IPS-11a (cell line): ENCODE results near the gene ABCA4.

Experiments used
- H3K4me3 ChIP-seq: one replicate; pipeline ENCODE4 v1.5.1; 2013; ENCODE audit warnings: low read depth, low read length, control low read depth

Gene ABCA4

DNA sequence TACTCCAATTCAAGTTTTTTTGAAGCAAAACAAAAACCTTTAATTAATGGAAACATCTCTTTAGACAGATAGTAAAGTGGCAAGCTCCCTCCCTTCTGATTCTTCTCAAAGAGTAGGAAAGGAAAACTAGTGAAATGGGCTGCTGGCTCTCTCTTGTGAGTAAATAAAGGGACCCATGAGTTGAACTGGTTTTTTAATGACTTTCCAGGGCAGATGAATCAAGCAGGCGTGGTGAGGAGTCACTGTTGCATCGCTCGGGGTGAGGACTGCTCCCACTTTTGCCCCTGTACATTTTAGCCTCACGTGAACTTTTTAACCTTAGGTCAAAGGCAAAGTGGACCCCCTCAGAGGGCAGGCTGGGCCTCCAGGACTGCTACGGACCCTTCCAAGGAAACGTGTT is 64.8 kb downstream of the ABCA4 start:
- H3K4me3 ChIP-seq: no peak overlapping the region

GRCh38 chr1:94055459-94056122 is 65.4 kb downstream of the ABCA4 start:
- no peak overlapping the region for H3K4me3 ChIP-seq

- H3K4me3 ChIP-seq: no peak overlapping the region
These were observed 70.3 kb downstream of the ABCA4 start for GRCh38 chr1:94050675-94051074.

- no peak overlapping the region for H3K4me3 ChIP-seq
These were observed 70.7 kb downstream of the ABCA4 start for GRCh38 chr1:94050254-94050653.

DNA sequence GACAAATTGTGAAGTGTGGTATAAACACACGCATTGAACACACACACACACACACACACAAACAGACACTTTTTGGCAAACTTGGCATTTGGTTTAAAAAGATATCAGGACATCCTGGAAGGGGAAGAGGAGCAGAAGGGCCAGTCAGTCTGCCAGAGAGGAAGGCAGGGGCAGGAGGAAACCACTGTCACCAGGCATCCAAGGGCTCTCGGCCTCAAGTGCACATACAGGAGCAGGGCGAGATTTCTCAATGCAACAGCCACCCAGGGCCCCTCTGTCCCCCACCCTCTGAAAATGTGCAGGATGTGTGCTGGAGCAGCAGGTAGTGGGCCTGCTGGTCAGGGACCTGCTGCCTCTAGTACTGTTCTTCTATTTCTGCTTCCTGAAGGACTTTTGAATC is 71.2 kb downstream of the ABCA4 start:
- H3K4me3 ChIP-seq: no peak overlapping the region

DNA sequence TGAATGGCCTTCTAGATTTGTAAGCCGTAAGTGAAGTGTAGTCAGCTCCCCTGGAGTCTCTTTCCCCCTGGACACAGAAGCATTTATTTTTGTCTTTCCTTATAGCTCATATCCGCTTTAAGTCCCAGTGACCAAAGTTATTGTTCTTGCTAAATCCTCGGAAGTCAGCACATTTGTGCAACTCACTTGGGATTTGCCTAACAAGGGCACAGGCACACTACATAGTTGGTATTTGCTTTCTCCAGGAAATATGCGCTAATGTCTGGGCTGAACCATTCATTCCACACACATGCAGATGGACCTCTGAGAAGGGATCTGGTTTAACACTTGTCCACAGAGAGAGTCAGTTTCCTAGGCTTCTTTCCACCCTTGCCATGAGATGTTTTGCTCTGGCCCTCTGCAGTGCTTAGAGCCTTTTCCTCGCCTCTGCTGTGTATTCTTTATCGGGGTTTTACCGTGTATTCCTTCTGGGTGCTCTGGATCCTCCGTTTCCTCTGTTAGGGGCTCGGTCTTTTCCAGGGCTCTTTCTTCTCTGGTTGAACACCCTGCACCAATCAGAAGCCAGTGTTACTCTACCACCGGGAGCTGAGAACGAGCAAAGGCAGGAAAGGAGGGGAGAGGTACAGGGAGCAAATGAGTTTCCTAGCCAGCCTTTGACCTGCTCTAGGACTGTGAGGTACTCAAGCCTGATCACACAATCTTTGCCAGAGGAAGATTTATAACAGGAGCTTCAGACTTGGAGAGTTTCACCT is 72.4 kb downstream of the ABCA4 start:
- H3K4me3 ChIP-seq: no peak overlapping the region

GRCh38 chr1:94047949-94048348 is 73.0 kb downstream of the ABCA4 start:
- H3K4me3 ChIP-seq: no peak overlapping the region

- H3K4me3 ChIP-seq: no peak overlapping the region
These were observed 75.4 kb downstream of the ABCA4 start for GRCh38 chr1:94045465-94046056.

DNA sequence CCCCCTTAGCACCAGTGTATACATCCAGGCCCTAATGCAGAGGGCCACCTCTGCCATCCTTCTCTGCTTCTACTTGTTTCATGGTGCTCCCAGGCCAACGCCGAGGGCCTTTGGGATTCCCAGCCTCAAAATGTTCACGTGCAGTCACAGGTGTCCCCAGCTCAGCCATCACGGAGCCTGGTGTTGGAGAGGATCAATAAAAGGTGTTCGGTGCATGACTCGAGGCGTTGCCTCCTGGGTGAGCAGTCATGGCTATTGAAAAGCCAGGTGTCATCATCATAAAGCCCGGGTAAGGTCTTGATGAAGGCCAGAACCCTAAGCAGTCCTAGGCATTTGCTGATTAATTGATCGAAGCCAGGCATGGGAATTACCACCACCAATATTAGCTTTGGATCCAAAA is 76.1 kb downstream of the ABCA4 start:
- H3K4me3 ChIP-seq: no peak overlapping the region

DNA sequence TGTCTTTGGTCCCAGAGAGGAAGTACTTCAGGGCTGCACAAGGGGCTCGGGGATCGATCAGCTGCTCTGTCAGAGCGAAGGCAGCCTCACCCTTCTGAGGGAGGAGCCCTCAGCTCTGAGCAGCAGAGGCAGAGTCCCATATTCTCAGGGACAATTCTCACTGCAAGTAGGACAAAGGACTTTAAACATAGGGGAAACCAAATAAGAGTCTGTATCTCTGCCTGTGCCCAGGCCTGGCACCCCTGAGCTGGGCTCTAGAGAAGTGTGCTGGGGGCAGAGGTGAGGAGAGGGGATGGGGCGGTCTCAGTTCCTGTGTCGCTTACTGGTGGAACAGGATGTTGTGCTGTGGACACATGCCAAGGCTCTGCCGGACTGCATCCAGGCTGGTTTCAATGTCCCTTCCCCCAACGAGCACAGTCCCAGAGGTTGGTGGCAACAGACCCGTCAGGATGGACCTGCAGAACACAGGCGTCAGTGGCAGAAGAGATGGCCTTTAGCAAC is 76.6 kb downstream of the ABCA4 start:
- no peak overlapping the region for H3K4me3 ChIP-seq

DNA sequence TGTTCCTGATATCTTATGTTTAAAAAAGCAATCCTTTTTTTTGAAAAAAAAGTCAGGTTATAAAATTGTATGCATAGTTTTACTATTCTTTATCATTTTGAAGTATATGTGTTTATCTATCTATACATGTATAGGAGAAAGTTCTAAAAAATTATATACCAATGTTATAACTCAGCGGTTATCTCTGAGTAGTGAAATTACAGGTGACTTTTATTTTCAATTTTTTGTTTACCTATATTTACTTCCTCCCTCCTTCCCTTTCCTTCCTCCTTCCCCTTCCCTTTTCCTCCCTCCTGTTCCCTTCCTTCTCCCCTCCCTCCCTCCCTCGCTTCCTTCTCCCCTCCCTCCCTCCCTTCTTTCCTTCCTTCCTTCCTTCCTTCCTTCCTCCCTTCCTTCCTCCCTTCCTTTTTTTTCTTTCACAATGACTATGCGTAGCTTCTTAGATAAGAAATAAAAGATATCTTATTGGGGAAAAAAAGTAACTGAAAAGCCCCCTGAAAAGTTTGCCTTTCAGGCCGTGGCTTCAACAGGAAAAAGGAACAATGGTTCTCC is 77.1 kb downstream of the ABCA4 start:
- H3K4me3 ChIP-seq: no peak overlapping the region

DNA sequence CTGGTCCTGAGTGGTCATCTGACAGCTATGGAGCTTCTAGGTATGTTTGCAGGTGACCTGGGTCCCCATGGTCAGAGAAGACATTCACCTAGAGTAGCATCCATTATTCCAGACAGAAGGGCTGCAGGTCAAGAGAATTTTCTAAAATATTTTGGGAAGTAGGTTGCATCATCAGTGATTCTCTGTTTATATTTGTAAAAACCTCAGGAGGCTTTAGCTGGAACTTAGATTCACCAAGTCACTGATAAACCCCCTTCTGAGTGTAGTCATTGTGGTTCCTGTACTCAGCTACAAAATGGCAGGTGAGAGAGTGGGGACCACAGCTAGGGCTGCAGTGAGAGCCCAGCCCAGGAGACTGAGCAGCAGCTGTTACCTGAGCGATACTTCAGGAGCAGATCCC is 78.6 kb downstream of the ABCA4 start:
- no peak overlapping the region for H3K4me3 ChIP-seq

GRCh38 chr1:94039871-94040569 is 80.9 kb downstream of the ABCA4 start:
- H3K4me3 ChIP-seq: no peak overlapping the region

DNA sequence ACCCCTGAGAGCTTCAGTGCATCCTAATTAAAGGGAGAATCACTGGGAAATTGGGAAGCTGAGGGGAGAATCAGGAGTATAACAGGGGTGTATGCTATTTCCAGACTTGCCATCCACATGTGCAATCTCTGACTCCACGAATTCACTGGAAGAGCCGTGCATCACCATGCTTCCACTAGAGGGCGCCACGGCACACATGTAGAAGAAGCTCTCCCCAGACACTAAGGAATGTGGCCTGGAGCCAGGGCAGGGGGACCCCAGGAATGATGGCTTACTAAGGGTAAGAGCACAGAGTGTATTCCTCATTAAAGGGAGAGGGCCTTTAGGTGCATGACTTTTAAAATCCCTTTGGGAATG is 81.5 kb downstream of the ABCA4 start:
- no peak overlapping the region for H3K4me3 ChIP-seq

GRCh38 chr1:94038511-94038910 is 82.4 kb downstream of the ABCA4 start:
- H3K4me3 ChIP-seq: no peak overlapping the region

DNA sequence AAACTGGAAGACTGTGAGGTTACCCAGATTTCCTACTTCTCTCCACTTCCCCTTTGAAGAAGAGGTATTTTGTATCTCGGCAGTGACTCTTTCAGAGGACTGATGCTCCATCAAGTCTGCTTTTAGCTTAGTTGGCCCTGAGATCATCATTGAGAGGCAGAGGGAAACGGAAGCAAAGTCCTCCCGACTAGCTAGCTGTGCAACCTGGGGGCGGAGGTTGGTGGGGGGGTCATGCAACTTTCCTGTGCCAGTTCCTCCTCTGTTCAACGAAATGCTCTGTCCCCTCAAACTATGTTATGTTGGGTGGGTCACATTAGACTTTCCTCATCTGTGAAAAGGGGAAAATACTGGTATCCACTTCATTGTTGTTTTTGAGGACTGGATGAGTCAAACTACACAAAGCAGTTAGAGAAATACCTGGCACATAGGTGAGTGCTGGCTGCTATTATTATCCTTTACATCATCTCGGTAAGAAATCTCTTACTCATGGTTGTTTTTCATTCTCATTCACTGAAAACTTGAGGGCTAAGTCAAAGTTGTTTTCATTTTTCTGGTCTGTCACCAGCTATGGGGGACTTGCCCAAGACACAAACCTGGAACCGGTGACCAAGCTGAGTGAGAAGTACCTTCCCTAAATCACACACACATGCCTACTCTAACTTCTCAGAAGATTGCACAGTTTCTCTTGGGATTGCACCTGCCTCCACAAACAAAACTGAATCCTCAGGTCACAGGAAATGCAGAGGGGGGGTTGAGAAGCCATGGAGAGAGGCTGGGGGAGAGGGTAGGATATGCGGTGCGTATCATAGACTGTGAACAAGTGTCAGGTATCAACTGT is 83.3 kb downstream of the ABCA4 start:
- H3K4me3 ChIP-seq: no peak overlapping the region

DNA sequence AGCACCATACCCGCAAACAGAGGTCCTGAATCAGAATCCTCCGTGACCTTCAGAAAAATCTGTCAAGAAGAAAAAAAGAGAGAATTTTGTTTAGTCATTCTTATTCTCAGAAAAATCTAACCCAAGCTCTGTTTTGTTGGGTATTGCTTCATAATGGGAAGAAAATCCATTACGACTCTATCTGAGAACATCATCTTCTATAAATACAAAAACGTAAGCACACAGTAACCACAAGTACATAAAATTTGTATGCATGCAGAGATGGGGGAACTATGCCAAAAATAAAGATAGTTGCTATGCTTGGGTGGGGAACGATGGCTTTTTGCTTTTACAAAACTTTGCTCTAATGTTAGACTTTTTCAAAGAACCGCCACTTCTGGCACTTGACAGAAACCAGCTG is 84.2 kb downstream of the ABCA4 start:
- H3K4me3 ChIP-seq: no peak overlapping the region

GRCh38 chr1:94033849-94034248 is 87.1 kb downstream of the ABCA4 start:
- H3K4me3 ChIP-seq: no peak overlapping the region

GRCh38 chr1:94032637-94033036 is 88.3 kb downstream of the ABCA4 start:
- H3K4me3 ChIP-seq: no peak overlapping the region

DNA sequence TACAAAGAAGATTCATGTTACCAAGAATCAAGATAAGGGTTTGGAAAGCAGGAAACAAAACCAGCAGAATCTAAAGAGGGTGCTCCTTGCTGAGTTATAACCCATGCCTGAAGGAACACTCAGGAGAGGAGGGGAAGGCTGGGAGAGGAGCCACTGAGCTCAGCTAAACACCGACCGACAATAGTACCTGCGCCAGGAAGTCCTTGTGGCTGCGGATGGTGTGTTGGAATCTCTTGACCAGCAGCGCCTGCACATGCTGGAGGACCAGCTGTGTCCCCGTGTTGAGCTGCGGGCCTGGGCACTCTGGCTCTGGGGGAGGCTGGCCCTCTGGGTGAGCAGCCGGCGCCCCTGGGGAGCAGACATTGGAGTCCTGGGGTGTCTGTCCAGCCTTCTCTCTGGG is 89.4 kb downstream of the ABCA4 start:
- H3K4me3 ChIP-seq: no peak overlapping the region
